ENCODE data around the gene ENTPD3. TPM values are rescaled to one million over a fixed set of nuclear protein-coding genes. Genes with fewer than 3 reads are reported as not detected.
A peak's percentile ranks its signal among the peaks of the same experiment; 100 is the strongest.
"Not testable (repeated sequence)": the region's sequence is repeated elsewhere in the genome, so short reads cannot be mapped to it uniquely, and the experiment has no call there.

Gene ENTPD3
- total RNA-seq, 1 donor from 2014 or later: 0.46 TPM

DNA sequence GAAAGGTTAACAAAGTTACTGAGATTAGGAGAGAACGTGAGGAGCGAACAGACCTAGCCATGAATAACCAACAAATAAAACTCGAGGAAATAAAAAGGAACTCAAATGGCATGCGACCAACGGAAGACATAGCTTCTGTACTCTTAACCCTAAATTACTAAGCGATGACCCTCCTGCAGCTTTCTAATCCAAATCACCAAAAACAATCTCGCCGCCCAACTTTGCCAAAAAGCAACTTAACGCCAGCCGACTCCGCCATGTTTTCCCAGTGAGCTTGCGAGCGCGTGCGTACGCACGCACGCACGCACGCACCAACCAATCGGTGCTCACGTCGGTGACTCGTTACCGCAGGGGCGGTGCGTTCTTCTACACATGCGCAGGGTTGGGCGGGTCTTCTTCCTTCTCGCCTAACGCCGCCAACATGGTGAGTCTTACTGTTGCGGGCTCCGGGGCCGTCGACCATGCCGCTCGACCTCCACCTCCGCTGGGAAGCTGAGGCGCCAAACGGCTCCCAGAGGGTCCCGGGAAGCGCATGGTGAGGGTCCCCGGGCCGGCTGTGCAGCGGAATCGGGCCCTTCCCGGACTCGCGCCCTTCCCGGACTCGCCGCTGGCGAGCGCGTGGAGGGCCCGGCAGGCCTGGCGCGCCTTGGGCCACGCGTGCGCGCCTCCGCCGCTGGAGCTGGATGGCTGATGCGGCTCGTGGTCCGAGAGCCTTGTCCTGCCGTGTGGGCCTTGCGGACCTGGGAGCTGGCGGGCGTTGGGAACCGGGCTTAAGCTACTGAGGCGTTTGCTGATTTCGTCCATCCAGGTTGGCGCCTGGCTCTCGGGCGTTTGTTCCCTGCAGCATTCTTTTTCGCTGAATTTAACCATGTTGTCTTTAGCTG is 70.2 kb downstream of the ENTPD3 start, which contains the start of gene RPL14:
TSS of gene RPL14 (plus strand) at position 400 of the 884 bp plus-strand sequence. CDS start at position 533, 133 bp downstream.
- peak; percentile 50 for DNase-seq (ENCODE audit: low read depth)
- TF ChIP-seq, protein P1, sequence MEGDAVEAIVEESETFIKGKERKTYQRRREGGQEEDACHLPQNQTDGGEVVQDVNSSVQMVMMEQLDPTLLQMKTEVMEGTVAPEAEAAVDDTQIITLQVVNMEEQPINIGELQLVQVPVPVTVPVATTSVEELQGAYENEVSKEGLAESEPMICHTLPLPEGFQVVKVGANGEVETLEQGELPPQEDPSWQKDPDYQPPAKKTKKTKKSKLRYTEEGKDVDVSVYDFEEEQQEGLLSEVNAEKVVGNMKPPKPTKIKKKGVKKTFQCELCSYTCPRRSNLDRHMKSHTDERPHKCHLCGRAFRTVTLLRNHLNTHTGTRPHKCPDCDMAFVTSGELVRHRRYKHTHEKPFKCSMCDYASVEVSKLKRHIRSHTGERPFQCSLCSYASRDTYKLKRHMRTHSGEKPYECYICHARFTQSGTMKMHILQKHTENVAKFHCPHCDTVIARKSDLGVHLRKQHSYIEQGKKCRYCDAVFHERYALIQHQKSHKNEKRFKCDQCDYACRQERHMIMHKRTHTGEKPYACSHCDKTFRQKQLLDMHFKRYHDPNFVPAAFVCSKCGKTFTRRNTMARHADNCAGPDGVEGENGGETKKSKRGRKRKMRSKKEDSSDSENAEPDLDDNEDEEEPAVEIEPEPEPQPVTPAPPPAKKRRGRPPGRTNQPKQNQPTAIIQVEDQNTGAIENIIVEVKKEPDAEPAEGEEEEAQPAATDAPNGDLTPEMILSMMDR (conservative IDR thresholded peaks at IDR 0.05; ENCODE audit: low read depth, low read length): no peak
- H3K4me3 ChIP-seq (ENCODE audit: low read depth, low read length): peak within 1 kb of the TSS; percentile 85

DNA sequence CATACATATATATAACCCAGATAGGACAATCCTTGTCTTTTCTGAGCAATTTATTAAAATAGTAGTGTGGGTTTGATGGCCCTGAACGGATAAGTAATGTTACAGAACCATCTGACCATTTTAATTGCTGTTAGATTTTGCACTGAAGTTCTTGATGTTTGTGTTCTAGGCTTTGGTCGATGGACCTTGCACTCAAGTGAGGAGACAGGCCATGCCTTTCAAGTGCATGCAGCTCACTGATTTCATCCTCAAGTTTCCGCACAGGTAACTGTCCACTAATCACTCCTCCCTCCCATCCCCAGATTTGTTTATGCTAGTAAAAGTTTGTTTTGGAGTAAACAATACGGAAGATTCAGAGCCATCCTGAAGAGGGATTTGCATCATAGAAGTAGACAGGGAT is 71.5 kb downstream of the ENTPD3 start:
- H3K4me3 ChIP-seq (ENCODE audit: low read depth, low read length): peak overlapping the region; percentile 85
- no peak for DNase-seq (ENCODE audit: low read depth)
- TF ChIP-seq, protein P1 (conservative IDR thresholded peaks at IDR 0.05; ENCODE audit: low read depth, low read length): no peak

GRCh38 chr3:40460481-40460880 is 73.5 kb downstream of the ENTPD3 start:
- not testable (repeated sequence) for H3K4me3 ChIP-seq (ENCODE audit: low read depth, low read length); DNase-seq (ENCODE audit: low read depth)

DNA sequence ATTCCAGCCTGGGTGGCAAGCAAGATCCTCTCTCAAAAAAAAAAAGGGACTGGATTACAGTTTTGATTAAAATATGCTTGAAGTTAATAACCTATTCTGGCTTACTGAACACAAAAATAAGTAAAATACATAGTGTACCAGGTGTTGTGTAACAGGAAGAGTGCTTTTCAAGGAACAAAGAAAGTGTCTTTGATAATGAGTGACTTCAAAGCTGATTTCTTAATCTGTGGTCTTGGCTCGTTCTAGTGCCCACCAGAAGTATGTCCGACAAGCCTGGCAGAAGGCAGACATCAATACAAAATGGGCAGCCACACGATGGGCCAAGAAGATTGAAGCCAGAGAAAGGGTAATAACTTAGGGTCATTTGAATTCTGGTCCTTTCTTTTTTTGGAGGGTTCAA is 74.2 kb downstream of the ENTPD3 start:
- no peak for DNase-seq (ENCODE audit: low read depth)
- TF ChIP-seq, protein P1 (conservative IDR thresholded peaks at IDR 0.05; ENCODE audit: low read depth, low read length): no peak
- H3K4me3 ChIP-seq (ENCODE audit: low read depth, low read length): no peak overlapping the region

GRCh38 chr3:40462838-40463237 is 75.9 kb downstream of the ENTPD3 start:
- not testable (repeated sequence) for DNase-seq (ENCODE audit: low read depth); H3K4me3 ChIP-seq (ENCODE audit: low read depth, low read length)

GRCh38 chr3:40463579-40463978 is 76.6 kb downstream of the ENTPD3 start:
- TF ChIP-seq, protein P1 (conservative IDR thresholded peaks at IDR 0.05; ENCODE audit: low read depth, low read length): no peak
- DNase-seq (ENCODE audit: low read depth): no peak
- no peak overlapping the region for H3K4me3 ChIP-seq (ENCODE audit: low read depth, low read length)

- TF ChIP-seq, protein P1 (conservative IDR thresholded peaks at IDR 0.05; ENCODE audit: low read depth, low read length): no peak
- DNase-seq (ENCODE audit: low read depth): no peak
- H3K4me3 ChIP-seq (ENCODE audit: low read depth, low read length): no peak overlapping the region
These were observed 77.5 kb downstream of the ENTPD3 start for GRCh38 chr3:40464339-40465110.

Measured in epithelial cell of proximal tubule (primary cell).